GM23338 (cell line): Measurements from ENCODE around the gene SLC16A2. TPM values are rescaled to one million over a fixed set of nuclear protein-coding genes. Genes with fewer than 3 reads are reported as not detected.
A peak's percentile ranks its signal among the peaks of the same experiment; 100 is the strongest.

Source experiments
- ATAC-seq: fragments of 200-7000 bp; cut with Tn5 transposase; 3 replicates; pipeline ENCODE4 v1.9.1; 2020
- DNase-seq: peaks from one replicate; pipeline ENCODE4 v3.0.0-alpha.2; 2015; ENCODE audit warnings: low spot score
- H2AFZ ChIP-seq: fragments of 200-600 bp; sonication (generic); 2 replicates; pipeline ENCODE4 v1.8.0; 2016; ENCODE audit warnings: antibody characterized with exemption, mild to moderate bottlenecking, moderate library complexity
- H3F3A ChIP-seq: fragments of 200-600 bp; sonication (generic); replicated peaks from 2 replicates; pipeline ENCODE4 v1.8.0; 2017; ENCODE audit warnings: antibody characterized with exemption, mixed run types, low read depth
- H3K27ac ChIP-seq: fragments of 200-600 bp; sonication (generic); 2 replicates; pipeline ENCODE4 v1.6.1; 2016; ENCODE audit warnings: low read depth
- H3K27me3 ChIP-seq: fragments of 200-600 bp; sonication (generic); 2 replicates; pipeline ENCODE4 v1.8.0; 2016; ENCODE audit warnings: mild to moderate bottlenecking, mixed run types, moderate library complexity; ENCODE audit not compliant: insufficient read depth
- H3K36me3 ChIP-seq: fragments of 200-600 bp; sonication (generic); 2 replicates; pipeline ENCODE4 v1.8.0; 2016; ENCODE audit warnings: mild to moderate bottlenecking; ENCODE audit not compliant: insufficient read depth
- H3K4me1 ChIP-seq: fragments of 200-600 bp; sonication (generic); 2 replicates; pipeline ENCODE4 v1.8.0; 2016; ENCODE audit warnings: mild to moderate bottlenecking, moderate library complexity; ENCODE audit not compliant: insufficient read depth
- H3K4me2 ChIP-seq: fragments of 200-600 bp; sonication (generic); 2 replicates; pipeline ENCODE4 v1.7.1; 2017; ENCODE audit warnings: mixed run types
- H3K4me3 ChIP-seq: fragments of 200-600 bp; sonication (generic); 2 replicates; pipeline ENCODE4 v1.6.1; 2016; ENCODE audit warnings: mixed run types
- H3K79me2 ChIP-seq: fragments of 200-600 bp; sonication (generic); replicated peaks from 2 replicates; pipeline ENCODE4 v1.8.0; 2017; ENCODE audit warnings: mild to moderate bottlenecking; ENCODE audit not compliant: insufficient read depth
- H3K9me2 ChIP-seq: fragments of 200-600 bp; sonication (generic); 2 replicates; pipeline ENCODE4 v1.8.0; 2017; ENCODE audit not compliant: insufficient read depth
- H4K20me1 ChIP-seq: fragments of 200-600 bp; sonication (generic); replicated peaks from 2 replicates; pipeline ENCODE4 v1.8.0; 2017; ENCODE audit warnings: mild to moderate bottlenecking; ENCODE audit not compliant: insufficient read depth
- H3K27ac Mint-ChIP-seq: 2 replicates; pipeline ENCODE4 v1.8.0; 2020; ENCODE audit warnings: inconsistent platforms, mild to moderate bottlenecking, moderate library complexity, mixed read lengths
- H3K27me3 Mint-ChIP-seq: 3 replicates; pipeline ENCODE4 v1.8.0; 2022; ENCODE audit warnings: low read depth, mild to moderate bottlenecking, moderate library complexity, mixed read lengths, inconsistent platforms; ENCODE audit not compliant: insufficient read depth, poor library complexity
- H3K36me3 Mint-ChIP-seq: 3 replicates; pipeline ENCODE4 v1.8.0; 2021; ENCODE audit warnings: low read depth, mild to moderate bottlenecking, inconsistent platforms, moderate library complexity, mixed read lengths
- H3K4me1 Mint-ChIP-seq: 3 replicates; pipeline ENCODE4 v1.8.0; 2020; ENCODE audit warnings: mild to moderate bottlenecking, inconsistent platforms, mixed read lengths
- H3K4me3 Mint-ChIP-seq: 3 replicates; pipeline ENCODE4 v1.8.0; 2021; ENCODE audit warnings: moderate library complexity, mild to moderate bottlenecking, inconsistent platforms, mixed read lengths
- H3K9me3 Mint-ChIP-seq: 3 replicates; pipeline ENCODE4 v1.8.0; 2020; ENCODE audit warnings: moderate library complexity, mild to moderate bottlenecking, inconsistent platforms, mixed read lengths
- CREB1 ChIP-seq: fragments of 250-450 bp; sonication (Bioruptor Pico); IDR thresholded peaks from 2 replicates; pipeline ENCODE4 v1.5.0; 2020; ENCODE audit warnings: low read depth, mild to moderate bottlenecking, moderate library complexity
- EZH2 ChIP-seq: fragments of 200-600 bp; sonication (generic); IDR thresholded peaks from one replicate; pipeline ENCODE4 v1.8.0; 2017; ENCODE audit warnings: antibody characterized with exemption, mild to moderate bottlenecking, low read depth; ENCODE audit not compliant: unreplicated experiment
- ZNF331 ChIP-seq: fragments of 250-450 bp; sonication (Bioruptor Pico); IDR thresholded peaks from 2 replicates; pipeline ENCODE4 v1.5.0; 2020; ENCODE audit warnings: low read depth, mild to moderate bottlenecking, moderate library complexity
- polyA plus RNA-seq: library from polyadenylated mRNA; unstranded; fragments of >200 nt; fragmentation: Nextera tagmentation; extraction: Ambion mirVana; gene quantifications from 2 replicates; pipeline ENCODE4 v1.2.1, GENCODE V29; 2016
- total RNA-seq: library from RNA; depleted of rRNA; stranded (reverse); fragments of >200 nt; shearing (Covaris generic); gene quantifications from 2 replicates; pipeline ENCODE4 v1.2.3, GENCODE V29; 2014
- TF ChIP-seq, protein P1 (sequence below): fragments of 250-450 bp; sonication (Bioruptor Pico); IDR thresholded peaks from 2 replicates; pipeline ENCODE4 v1.5.0; 2020; ENCODE audit warnings: mild to moderate bottlenecking, moderate library complexity
- TF ChIP-seq, protein P2 (sequence below): IDR thresholded peaks from one replicate; pipeline ENCODE4 v1.6.1; 2018; ENCODE audit warnings: antibody characterized with exemption; ENCODE audit not compliant: unreplicated experiment

The SLC16A2 gene
- total and polyA plus RNA-seq, 2 experiments from 2014 or later: 11.1 to 27.9 TPM

DNA sequence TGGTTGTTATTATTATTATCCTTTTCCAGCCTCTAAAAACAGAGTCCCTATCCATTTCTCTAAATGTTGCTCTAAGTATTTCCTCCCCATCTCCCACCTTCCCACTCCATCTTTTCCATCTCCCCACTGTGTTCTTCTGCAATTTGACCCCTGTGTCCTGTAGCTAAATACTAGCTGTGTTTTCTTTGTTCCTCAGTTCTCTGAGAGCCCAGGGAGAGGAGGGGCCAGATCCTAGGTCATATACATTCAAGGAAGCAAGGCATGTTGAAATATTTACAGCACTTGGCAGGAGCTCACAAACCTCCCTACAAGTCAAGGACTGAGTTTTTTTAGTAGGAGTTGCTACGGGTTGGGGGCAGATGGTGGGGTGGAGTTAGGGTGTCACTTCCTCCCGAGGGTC, 10.5 kb downstream of the SLC16A2 start:
- Mint-ChIP-seq H3K27ac (peak overlapping the region; percentile 91), H3K4me3 (peak overlapping the region; percentile 28; the same call in 1 of the 3 replicates), H3K9me3 (no peaks in the 10 kb centered on the region; the same call in 2 of the 3 replicates), H3K36me3 (no peaks in the 10 kb centered on the region; the same call in 2 of the 3 replicates), H3K4me1 (peaks cover 9% of the 10 kb centered on the region), H3K27me3 (peaks cover 3% of the 10 kb centered on the region)
- no peaks in the 10 kb centered on the region for H3K36me3 ChIP-seq
- peak; percentile 82 for ATAC-seq
- TF ChIP-seq, protein P1, sequence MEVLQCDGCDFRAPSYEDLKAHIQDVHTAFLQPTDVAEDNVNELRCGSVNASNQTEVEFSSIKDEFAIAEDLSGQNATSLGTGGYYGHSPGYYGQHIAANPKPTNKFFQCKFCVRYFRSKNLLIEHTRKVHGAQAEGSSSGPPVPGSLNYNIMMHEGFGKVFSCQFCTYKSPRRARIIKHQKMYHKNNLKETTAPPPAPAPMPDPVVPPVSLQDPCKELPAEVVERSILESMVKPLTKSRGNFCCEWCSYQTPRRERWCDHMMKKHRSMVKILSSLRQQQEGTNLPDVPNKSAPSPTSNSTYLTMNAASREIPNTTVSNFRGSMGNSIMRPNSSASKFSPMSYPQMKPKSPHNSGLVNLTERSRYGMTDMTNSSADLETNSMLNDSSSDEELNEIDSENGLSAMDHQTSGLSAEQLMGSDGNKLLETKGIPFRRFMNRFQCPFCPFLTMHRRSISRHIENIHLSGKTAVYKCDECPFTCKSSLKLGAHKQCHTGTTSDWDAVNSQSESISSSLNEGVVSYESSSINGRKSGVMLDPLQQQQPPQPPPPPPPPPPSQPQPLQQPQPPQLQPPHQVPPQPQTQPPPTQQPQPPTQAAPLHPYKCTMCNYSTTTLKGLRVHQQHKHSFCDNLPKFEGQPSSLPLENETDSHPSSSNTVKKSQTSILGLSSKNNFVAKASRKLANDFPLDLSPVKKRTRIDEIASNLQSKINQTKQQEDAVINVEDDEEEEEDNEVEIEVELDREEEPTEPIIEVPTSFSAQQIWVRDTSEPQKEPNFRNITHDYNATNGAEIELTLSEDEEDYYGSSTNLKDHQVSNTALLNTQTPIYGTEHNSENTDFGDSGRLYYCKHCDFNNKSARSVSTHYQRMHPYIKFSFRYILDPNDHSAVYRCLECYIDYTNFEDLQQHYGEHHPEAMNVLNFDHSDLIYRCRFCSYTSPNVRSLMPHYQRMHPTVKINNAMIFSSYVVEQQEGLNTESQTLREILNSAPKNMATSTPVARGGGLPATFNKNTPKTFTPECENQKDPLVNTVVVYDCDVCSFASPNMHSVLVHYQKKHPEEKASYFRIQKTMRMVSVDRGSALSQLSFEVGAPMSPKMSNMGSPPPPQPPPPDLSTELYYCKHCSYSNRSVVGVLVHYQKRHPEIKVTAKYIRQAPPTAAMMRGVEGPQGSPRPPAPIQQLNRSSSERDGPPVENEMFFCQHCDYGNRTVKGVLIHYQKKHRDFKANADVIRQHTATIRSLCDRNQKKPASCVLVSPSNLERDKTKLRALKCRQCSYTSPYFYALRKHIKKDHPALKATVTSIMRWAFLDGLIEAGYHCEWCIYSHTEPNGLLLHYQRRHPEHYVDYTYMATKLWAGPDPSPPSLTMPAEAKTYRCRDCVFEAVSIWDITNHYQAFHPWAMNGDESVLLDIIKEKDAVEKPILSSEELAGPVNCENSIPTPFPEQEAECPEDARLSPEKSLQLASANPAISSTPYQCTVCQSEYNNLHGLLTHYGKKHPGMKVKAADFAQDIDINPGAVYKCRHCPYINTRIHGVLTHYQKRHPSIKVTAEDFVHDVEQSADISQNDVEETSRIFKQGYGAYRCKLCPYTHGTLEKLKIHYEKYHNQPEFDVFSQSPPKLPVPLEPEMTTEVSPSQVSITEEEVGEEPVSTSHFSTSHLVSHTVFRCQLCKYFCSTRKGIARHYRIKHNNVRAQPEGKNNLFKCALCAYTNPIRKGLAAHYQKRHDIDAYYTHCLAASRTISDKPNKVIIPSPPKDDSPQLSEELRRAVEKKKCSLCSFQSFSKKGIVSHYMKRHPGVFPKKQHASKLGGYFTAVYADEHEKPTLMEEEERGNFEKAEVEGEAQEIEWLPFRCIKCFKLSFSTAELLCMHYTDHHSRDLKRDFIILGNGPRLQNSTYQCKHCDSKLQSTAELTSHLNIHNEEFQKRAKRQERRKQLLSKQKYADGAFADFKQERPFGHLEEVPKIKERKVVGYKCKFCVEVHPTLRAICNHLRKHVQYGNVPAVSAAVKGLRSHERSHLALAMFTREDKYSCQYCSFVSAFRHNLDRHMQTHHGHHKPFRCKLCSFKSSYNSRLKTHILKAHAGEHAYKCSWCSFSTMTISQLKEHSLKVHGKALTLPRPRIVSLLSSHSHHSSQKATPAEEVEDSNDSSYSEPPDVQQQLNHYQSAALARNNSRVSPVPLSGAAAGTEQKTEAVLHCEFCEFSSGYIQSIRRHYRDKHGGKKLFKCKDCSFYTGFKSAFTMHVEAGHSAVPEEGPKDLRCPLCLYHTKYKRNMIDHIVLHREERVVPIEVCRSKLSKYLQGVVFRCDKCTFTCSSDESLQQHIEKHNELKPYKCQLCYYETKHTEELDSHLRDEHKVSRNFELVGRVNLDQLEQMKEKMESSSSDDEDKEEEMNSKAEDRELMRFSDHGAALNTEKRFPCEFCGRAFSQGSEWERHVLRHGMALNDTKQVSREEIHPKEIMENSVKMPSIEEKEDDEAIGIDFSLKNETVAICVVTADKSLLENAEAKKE (CRISPR knock-in tag): no peak
- no peak overlapping the region for H3K4me2 ChIP-seq
- H3F3A ChIP-seq: no peaks in the 10 kb centered on the region
- no peak overlapping the region for H3K4me3 ChIP-seq
- no peak overlapping the region for H2AFZ ChIP-seq
- no peaks in the 10 kb centered on the region for H3K9me2 ChIP-seq
- no peaks in the 10 kb centered on the region for H3K79me2 ChIP-seq
- no peaks in the 10 kb centered on the region for H3K4me1 ChIP-seq
- no peaks in the 10 kb centered on the region for H3K27me3 ChIP-seq
- no peak overlapping the region for H3K27ac ChIP-seq
- no peaks in the 10 kb centered on the region for H4K20me1 ChIP-seq
- DNase-seq: peak; percentile 25

GRCh38 chrX:74434336-74434735, 13.0 kb downstream of the SLC16A2 start:
- Mint-ChIP-seq H3K9me3 (no peaks in the 10 kb centered on the region; the same call in 2 of the 3 replicates), H3K4me3 (no peak overlapping the region), H3K36me3 (no peaks in the 10 kb centered on the region), H3K27me3 (peaks cover 3% of the 10 kb centered on the region), H3K4me1 (peaks cover 12% of the 10 kb centered on the region), H3K27ac (no peak overlapping the region)
- H2AFZ ChIP-seq: no peak overlapping the region
- H3K27me3 ChIP-seq: no peaks in the 10 kb centered on the region
- H3K27ac ChIP-seq: no peak overlapping the region
- no peak for DNase-seq
- H3K4me1 ChIP-seq: no peaks in the 10 kb centered on the region
- H3K9me2 ChIP-seq: no peaks in the 10 kb centered on the region
- H3K36me3 ChIP-seq: no peaks in the 10 kb centered on the region
- no peaks in the 10 kb centered on the region for H3K79me2 ChIP-seq
- H3K4me2 ChIP-seq: no peak overlapping the region
- no peaks in the 10 kb centered on the region for H4K20me1 ChIP-seq
- H3K4me3 ChIP-seq: no peak overlapping the region
- ATAC-seq: no peak
- H3F3A ChIP-seq: no peaks in the 10 kb centered on the region
- TF ChIP-seq, protein P2, sequence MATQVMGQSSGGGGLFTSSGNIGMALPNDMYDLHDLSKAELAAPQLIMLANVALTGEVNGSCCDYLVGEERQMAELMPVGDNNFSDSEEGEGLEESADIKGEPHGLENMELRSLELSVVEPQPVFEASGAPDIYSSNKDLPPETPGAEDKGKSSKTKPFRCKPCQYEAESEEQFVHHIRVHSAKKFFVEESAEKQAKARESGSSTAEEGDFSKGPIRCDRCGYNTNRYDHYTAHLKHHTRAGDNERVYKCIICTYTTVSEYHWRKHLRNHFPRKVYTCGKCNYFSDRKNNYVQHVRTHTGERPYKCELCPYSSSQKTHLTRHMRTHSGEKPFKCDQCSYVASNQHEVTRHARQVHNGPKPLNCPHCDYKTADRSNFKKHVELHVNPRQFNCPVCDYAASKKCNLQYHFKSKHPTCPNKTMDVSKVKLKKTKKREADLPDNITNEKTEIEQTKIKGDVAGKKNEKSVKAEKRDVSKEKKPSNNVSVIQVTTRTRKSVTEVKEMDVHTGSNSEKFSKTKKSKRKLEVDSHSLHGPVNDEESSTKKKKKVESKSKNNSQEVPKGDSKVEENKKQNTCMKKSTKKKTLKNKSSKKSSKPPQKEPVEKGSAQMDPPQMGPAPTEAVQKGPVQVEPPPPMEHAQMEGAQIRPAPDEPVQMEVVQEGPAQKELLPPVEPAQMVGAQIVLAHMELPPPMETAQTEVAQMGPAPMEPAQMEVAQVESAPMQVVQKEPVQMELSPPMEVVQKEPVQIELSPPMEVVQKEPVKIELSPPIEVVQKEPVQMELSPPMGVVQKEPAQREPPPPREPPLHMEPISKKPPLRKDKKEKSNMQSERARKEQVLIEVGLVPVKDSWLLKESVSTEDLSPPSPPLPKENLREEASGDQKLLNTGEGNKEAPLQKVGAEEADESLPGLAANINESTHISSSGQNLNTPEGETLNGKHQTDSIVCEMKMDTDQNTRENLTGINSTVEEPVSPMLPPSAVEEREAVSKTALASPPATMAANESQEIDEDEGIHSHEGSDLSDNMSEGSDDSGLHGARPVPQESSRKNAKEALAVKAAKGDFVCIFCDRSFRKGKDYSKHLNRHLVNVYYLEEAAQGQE: no peak
- TF ChIP-seq CREB1: no peak
- no peak for TF ChIP-seq EZH2
- no peak for TF ChIP-seq ZNF331 (CRISPR knock-in tag)
